Measurements from ENCODE around the gene VPS37D.
"Not testable (repeated sequence)": the region's sequence is repeated elsewhere in the genome, so short reads cannot be mapped to it uniquely, and the experiment has no call there.

Gene VPS37D

GRCh38 chr7:73676062-73676461 lies 8.4 kb downstream of the VPS37D start:
- DNase-seq (ENCODE audit: low read depth); H3K4me3 ChIP-seq (ENCODE audit: low read depth, low read length): not testable (repeated sequence)

DNA sequence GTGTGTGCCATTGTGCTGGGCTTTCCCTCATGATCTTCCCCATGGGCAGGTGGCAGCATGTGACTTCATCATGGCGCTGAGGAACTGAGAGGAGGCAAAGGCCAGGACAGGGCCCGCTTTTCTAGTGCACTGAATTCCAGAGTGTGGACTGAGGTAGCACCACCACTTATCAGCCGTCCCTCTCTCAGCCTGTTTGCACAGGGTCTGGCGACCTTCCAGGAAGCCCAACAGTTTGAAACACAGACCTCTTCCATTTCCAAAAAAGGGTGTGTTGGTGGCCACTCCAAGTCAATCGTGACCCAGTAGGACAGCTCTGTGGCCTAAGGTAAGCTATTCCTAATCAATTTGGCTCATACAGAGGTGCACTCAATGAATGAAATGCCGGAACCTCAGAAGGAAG lies 11.2 kb downstream of the VPS37D start:
- no peak for DNase-seq (ENCODE audit: low read depth)
- no peak overlapping the region for H3K4me3 ChIP-seq (ENCODE audit: low read depth, low read length)

DNA sequence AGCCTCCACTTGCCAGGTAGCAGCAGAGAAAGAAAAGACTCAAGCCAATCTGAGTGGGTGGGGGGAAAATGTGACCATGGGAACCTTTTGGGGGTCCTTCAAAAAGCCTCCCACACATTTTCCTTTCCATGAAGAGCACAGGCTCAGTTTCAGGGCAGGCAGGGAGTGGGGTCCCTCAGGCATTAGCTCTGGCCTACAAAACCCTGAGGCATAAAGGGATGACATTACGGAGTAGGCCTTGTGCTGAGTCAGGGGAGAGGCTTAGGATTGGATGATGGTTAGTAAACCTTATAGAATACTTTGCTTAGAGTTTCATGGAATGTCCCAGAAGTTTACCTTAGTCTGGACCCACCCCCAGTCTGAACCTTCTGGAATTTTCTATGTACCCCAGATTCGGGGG lies 12.1 kb downstream of the VPS37D start:
- H3K4me3 ChIP-seq (ENCODE audit: low read depth, low read length) = no peak overlapping the region
- no peak for DNase-seq (ENCODE audit: low read depth)

DNA sequence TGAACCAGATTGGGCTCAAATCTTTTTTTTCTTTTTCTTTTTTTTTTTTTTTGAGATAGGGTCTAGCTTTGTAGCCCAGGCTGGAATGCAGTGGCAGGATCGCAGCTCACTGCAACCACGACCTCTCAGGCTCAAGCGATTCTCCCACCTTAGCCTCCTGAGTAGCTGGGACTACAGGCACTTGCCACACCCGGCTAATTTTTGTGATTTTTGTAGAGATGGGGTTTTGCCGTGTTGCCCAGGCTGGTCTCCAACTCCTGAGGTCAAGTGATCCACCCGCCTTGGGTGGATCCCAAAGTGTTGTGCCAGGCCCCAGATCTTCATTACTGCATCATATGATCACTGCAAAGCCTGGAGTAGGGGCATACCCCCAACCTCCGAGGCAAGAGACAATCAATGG lies 12.9 kb downstream of the VPS37D start:
- no peak for DNase-seq (ENCODE audit: low read depth)
- no peak overlapping the region for H3K4me3 ChIP-seq (ENCODE audit: low read depth, low read length)

DNA sequence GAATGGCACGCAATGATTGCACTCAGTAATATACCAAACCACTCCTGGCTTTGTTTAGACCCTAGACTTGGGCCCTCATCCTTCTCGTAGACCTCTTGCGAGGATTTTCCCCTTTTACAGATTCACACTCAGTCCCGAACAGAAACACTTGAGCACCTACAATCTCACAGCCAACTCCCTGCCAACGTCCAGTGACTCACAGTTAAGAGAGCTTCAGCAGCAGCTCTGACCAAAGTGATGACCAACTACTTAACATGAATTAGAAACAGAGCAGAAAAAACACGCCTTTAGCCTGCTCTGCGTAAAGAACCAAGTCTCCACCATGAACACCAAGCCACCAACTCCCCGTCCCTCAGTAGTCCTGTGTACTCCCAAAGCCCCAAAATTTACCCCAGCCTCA lies 13.4 kb downstream of the VPS37D start:
- no peak overlapping the region for H3K4me3 ChIP-seq (ENCODE audit: low read depth, low read length)
- DNase-seq (ENCODE audit: low read depth) = no peak

- peak overlapping the region; percentile 100 for H3K4me3 ChIP-seq (ENCODE audit: low read depth, low read length)
- DNase-seq (ENCODE audit: low read depth) = no peak
Measured at GRCh38 chr7:73682745-73683055, 15.1 kb downstream of the VPS37D start.

DNA sequence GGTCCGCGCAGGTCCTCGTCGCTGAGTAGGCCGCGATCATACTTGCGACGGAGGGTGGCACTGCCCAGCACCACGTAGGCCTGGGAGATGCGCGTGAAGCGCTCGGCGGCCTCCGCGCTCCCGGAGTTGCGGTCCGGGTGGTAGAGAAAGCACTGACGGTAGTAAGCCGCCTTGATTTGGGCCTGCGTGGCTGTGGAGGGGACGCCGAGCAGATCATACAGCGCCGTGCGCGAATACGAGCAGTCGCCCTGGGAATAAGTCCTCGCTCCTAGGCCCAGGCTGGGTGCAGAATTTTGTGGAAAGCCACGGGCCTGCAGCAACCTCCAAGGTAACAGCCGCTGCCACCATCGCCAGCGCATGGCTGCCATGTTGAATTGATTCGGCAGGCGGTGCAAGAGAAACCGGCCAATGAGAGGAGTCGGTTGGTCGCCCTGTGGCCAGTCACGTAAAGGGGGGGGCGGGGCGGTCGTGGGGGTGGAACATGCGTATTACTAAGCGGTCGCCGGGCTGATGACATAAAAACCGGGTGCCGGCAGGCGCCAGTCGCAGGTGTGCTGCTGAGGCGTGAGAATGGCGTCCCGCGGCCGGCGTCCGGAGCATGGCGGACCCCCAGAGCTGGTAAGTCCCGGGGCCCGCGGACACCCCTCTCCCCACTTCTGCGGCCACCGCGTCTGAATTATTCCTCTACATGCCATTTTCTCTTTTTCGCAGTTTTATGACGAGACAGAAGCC lies 15.6 kb downstream of the VPS37D start, which contains the start of the genes BUD23 and DNAJC30:
Gene BUD23 (plus strand): TSS at position 542 of the 732 bp plus-strand sequence. CDS start 29 bp downstream, at position 571.
Gene DNAJC30 (minus strand): TSS at position 398 of the 732 bp plus-strand sequence. CDS start 30 bp downstream, at position 368.
- peak within 1 kb of the TSS; percentile 100 for H3K4me3 ChIP-seq (ENCODE audit: low read depth, low read length)
- peak; percentile 83 for DNase-seq (ENCODE audit: low read depth)

- H3K4me3 ChIP-seq (ENCODE audit: low read depth, low read length) = peak overlapping the region; percentile 100
- DNase-seq (ENCODE audit: low read depth) = no peak
Measured at GRCh38 chr7:73683788-73684693, 16.4 kb downstream of the VPS37D start.

DNA sequence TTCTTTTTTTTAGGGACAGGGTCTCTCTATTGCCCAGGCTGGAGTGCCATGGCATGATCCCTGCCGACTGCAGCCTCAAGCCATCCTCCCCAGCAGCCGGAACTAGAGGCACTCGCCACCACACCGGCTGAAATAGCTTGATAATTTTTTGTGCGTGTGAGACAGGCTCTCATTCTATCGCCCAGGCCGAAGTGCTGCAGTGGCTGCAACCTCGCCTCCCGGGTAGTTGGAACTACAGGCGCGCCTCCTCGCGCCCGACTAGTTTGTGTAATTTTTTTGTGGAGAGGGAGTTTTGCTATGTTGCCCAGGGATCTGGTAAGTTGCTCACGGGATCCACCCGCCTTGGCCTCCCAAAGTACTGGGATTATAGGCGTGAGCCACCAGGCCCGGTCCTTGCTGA lies 17.7 kb downstream of the VPS37D start:
- DNase-seq (ENCODE audit: low read depth) = no peak

DNA sequence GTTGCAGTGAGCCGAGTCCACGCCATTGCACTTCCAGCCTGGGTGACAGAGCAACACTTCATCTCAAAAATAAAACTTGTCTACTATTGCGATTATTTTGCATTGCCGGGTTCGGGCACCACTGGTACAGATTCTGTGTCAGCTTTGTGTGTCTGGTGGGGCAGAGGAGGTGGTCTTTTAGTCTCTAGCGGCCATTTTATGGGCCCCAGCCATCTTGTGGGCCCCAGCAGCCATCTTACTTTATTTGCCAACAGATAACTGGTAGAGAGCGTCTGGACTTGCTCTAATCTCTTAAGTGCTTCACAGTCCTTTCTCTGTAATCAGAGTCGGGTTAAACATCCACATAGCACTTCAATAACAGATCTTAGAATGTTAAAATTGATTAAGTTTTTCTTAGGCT lies 20.7 kb downstream of the VPS37D start:
- no peak overlapping the region for H3K4me3 ChIP-seq (ENCODE audit: low read depth, low read length)
- no peak for DNase-seq (ENCODE audit: low read depth)

More for the DNA sequence above, 17.7 kb downstream of the VPS37D start:
- no peak overlapping the region for H3K4me3 ChIP-seq (ENCODE audit: low read depth, low read length)

DNA sequence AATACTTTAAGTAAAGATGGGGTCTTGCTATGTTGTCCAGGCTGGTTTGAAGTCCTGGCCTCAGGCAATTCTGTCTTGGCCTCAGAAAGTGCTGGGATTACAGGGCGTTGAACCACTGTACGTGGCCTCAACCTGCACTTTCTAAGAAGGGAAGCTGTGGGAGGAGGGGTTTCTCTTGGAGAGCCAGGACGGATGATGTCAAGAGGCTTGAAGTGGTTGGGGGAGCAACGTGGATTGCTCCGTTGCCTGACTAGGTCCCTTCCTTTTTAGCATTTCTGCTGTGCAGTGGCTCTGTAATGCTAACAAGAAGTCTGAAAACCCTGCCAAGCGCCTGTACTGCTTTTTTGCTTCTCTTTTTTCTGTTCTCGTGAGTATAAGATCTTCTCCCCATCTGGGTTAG lies 23.0 kb downstream of the VPS37D start:
- DNase-seq (ENCODE audit: low read depth) = no peak
- no peak overlapping the region for H3K4me3 ChIP-seq (ENCODE audit: low read depth, low read length)

- DNase-seq (ENCODE audit: low read depth) = no peak
- no peak overlapping the region for H3K4me3 ChIP-seq (ENCODE audit: low read depth, low read length)
Measured at GRCh38 chr7:73696372-73696771, 28.7 kb downstream of the VPS37D start.

GRCh38 chr7:73698410-73698809 lies 30.8 kb downstream of the VPS37D start:
- H3K4me3 ChIP-seq (ENCODE audit: low read depth, low read length) = no peak overlapping the region
- DNase-seq (ENCODE audit: low read depth) = no peak

- H3K4me3 ChIP-seq (ENCODE audit: low read depth, low read length) = no peak overlapping the region
- no peak for DNase-seq (ENCODE audit: low read depth)
Measured at GRCh38 chr7:73699370-73700068, 31.9 kb downstream of the VPS37D start.

DNA sequence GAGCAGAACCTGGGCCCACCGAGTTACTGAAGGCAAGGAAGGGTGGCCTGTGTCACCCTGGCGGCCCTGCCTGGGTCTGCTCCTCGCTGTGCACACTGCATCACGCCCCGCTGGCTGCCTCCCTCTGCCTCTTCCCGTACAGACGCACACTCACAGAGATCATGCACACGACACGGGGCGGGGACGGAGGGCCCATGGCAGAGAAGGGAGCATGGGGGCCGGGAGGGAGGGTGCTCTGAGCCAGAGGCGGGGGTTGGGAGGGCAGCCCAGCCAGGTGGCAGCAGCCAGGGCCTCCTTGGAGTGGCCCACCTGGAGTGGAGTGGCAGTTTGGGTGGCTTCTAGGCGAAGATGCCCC lies 32.4 kb downstream of the VPS37D start:
- no peak for DNase-seq (ENCODE audit: low read depth)
- H3K4me3 ChIP-seq (ENCODE audit: low read depth, low read length) = no peak overlapping the region

DNA sequence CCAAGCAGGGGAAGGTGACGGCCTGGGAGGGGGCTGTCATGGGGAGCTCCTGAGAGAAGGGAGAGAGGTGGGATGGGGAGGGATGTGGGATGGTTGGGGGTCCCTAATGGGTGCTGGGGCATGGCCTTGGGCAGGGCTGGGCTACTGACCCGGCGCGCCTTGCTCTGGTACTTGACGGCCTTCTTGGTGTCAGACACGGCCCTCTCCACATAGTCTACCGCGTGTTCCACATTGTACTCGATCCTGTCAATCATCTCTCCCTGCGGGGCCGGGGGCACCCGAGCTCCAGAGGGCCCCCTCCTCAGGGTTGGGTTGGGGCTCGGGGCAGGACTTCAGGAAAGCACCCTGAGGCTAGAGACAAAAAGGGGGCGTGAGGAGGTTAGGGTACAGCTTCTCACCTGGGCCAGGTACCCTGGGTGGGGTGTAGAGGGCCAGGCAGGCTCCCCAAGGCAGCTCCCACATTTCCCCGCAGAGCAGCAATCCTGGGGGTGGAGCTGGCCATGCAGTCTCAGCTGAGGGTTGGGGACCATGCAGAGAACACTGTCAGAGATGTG lies 33.0 kb downstream of the VPS37D start:
- no peak for DNase-seq (ENCODE audit: low read depth)
- H3K4me3 ChIP-seq (ENCODE audit: low read depth, low read length) = no peak overlapping the region

DNA sequence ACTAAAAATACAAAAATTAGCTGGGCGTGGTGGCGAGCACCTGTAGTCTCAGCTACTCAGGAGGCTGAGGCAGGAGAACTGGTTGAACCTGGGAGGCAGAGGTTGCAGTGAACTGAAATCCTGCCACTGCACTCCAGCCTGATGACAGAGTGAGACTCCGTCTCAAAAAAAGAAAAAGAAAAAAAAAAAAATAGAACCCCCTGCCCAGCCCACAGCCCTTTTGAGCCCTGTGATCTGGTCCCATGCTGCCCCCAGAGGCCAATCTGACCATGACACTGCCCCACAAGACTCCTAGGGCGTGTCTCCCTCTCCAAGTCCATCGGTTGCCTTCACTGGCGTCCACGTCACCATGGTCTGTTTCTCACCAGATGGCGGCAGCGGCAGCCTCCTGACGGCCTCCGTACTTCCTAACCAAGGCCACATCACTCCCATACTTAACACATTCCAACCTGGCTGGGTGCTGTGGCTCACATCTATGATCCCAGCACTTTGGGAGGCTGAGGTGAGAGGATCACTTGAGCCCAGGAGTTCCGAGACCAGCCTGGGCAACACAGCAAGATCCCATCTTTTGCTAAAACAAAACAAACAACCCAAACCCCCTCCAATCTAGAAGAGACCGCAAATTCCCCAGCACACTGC lies 33.8 kb downstream of the VPS37D start:
- DNase-seq (ENCODE audit: low read depth) = no peak
- no peak overlapping the region for H3K4me3 ChIP-seq (ENCODE audit: low read depth, low read length)

DNA sequence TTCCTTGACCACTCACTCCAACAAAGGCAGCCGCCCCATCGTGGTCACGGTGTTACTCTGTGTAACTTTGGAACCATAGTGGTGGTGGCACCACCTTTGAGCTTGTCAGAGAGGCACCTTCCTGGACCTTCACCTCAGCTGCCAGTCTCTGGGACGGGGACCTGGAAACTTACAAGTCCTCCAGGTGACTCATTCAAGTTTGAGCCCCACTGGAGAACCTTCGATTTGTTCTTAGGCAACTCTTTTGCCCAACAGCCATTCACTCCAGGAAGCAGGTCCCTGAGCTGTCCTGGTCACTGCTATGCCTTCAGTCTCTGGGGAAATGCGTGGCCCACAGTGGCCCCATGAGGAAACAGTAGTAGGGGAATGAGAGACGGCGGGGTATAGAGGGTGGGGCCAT lies 34.6 kb downstream of the VPS37D start:
- DNase-seq (ENCODE audit: low read depth) = no peak
- H3K4me3 ChIP-seq (ENCODE audit: low read depth, low read length) = no peak overlapping the region

DNA sequence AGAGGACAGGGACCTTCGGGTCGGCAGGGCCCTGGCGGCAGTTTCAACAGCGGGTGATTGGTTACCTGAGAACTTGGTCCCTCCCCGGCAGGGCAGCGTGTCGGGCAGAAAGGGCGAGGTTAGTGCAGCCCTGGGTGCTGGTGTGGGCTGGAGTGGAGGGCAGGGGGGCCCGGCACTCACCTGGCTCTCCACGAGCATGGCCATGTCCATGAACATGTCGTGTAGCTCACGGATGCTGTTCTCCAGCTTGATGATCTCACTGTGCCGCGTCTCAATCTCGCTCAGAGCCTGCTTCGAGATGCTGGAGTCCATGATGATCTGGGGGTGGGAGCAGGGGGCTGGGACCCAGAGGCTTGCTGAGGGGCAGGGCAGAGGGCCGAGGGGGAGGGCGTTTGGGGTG lies 35.0 kb downstream of the VPS37D start:
- DNase-seq (ENCODE audit: low read depth) = no peak
- H3K4me3 ChIP-seq (ENCODE audit: low read depth, low read length) = no peak overlapping the region
